Neural cell (in vitro differentiated cells): Measurements from ENCODE around the gene DNM3. TPM values are rescaled to one million over a fixed set of nuclear protein-coding genes. Genes with fewer than 3 reads are reported as not detected.

ENCODE experiments used
- H2AFZ ChIP-seq: fragments of 200-600, 300-800 bp; sonication (generic), shearing (Covaris generic); 2 replicates; pipeline ENCODE4 v1.6.0; 2014; ENCODE audit warnings: low read depth, mild to moderate bottlenecking, antibody characterized with exemption, low read length, moderate library complexity
- H3F3A ChIP-seq: fragments of 200-600 bp; shearing (Covaris generic); 2 replicates; pipeline ENCODE4 v1.6.1; 2016; ENCODE audit warnings: mild to moderate bottlenecking, moderate library complexity, mixed read lengths, antibody characterized with exemption, low read length; ENCODE audit not compliant: insufficient read depth, poor library complexity, severe bottlenecking
- H3K27ac ChIP-seq: fragments of 200-600, 300-800 bp; sonication (generic), shearing (Covaris generic); 2 replicates; pipeline ENCODE4 v1.5.1; 2014; ENCODE audit warnings: mild to moderate bottlenecking, low read length, moderate library complexity
- H3K27me3 ChIP-seq: fragments of 300-800, 200-600 bp; sonication (generic), shearing (Covaris generic); 2 replicates; pipeline ENCODE4 v1.6.0; 2014; ENCODE audit warnings: mild to moderate bottlenecking, low read depth, low read length, moderate library complexity; ENCODE audit not compliant: insufficient read depth
- H3K36me3 ChIP-seq: fragments of 300-800, 200-600 bp; sonication (generic), shearing (Covaris generic); 2 replicates; pipeline ENCODE4 v1.5.1; 2014; ENCODE audit warnings: mild to moderate bottlenecking, antibody characterized with exemption, low read length, moderate library complexity; ENCODE audit not compliant: insufficient read depth
- H3K4me2 ChIP-seq: fragments of 300-800, 200-600 bp; sonication (generic), shearing (Covaris generic); 2 replicates; pipeline ENCODE4 v1.6.0; 2014; ENCODE audit warnings: mild to moderate bottlenecking, low read length
- H3K4me3 ChIP-seq: fragments of 300-800, 200-600 bp; sonication (generic), shearing (Covaris generic); 2 replicates; pipeline ENCODE4 v1.5.1; 2014; ENCODE audit warnings: mild to moderate bottlenecking, low read length, moderate library complexity
- H3K79me2 ChIP-seq: fragments of 200-600 bp; shearing (Covaris generic); replicated peaks from 2 replicates; pipeline ENCODE4 v1.6.0; 2014; ENCODE audit warnings: mild to moderate bottlenecking, low read length, moderate library complexity; ENCODE audit not compliant: insufficient read depth
- H3K9ac ChIP-seq: fragments of 300-800, 200-600 bp; sonication (generic), shearing (Covaris generic); 2 replicates; pipeline ENCODE4 v1.6.1; 2016; ENCODE audit warnings: mild to moderate bottlenecking, low read length, mixed read lengths
- H3K9me2 ChIP-seq: fragments of 200-600 bp; shearing (Covaris generic); 2 replicates; pipeline ENCODE4 v1.6.1; 2016; ENCODE audit warnings: mild to moderate bottlenecking, low read length, mixed read lengths; ENCODE audit not compliant: insufficient read depth
- H3K9me3 ChIP-seq: fragments of 200-600, 300-800 bp; sonication (generic), shearing (Covaris generic); 2 replicates; pipeline ENCODE4 v1.6.1; 2016; ENCODE audit warnings: mild to moderate bottlenecking, mixed run types, low read length, moderate library complexity, mixed read lengths
- H4K20me1 ChIP-seq: fragments of 200-600 bp; shearing (Covaris generic); 2 replicates; pipeline ENCODE4 v1.6.1; 2016; ENCODE audit warnings: mild to moderate bottlenecking, mixed run types; ENCODE audit not compliant: insufficient read depth
- CTCF ChIP-seq: fragments of 450-650 bp; IDR thresholded peaks from 2 replicates; pipeline ENCODE4 v1.5.1; 2014; ENCODE audit warnings: antibody characterized with exemption, mild to moderate bottlenecking, moderate library complexity; ENCODE audit not compliant: poor library complexity, severe bottlenecking
- EP300 ChIP-seq: fragments of 450-650 bp; conservative IDR thresholded peaks from 2 replicates; pipeline ENCODE4 v1.6.1; 2014; ENCODE audit warnings: antibody characterized with exemption, mild to moderate bottlenecking, moderate library complexity; ENCODE audit not compliant: poor library complexity, severe bottlenecking
- EZH2 ChIP-seq: fragments of 200-600, 300-800 bp; shearing (Covaris generic), sonication (generic); IDR thresholded peaks from 2 replicates; pipeline ENCODE4 v1.6.1; 2014; ENCODE audit warnings: antibody characterized with exemption, low read length, borderline replicate concordance, mild to moderate bottlenecking; ENCODE audit not compliant: insufficient read depth, poor library complexity, severe bottlenecking
- MXI1 ChIP-seq: fragments of 450-650 bp; conservative IDR thresholded peaks from 2 replicates; pipeline ENCODE4 v1.6.1; 2014; ENCODE audit warnings: antibody characterized with exemption, mild to moderate bottlenecking; ENCODE audit not compliant: poor library complexity, severe bottlenecking
- POLR2AphosphoS5 ChIP-seq: IDR thresholded peaks from 2 replicates; pipeline ENCODE4 v1.6.1; 2012
- RAD21 ChIP-seq: fragments of 450-650 bp; conservative IDR thresholded peaks from 2 replicates; pipeline ENCODE4 v1.6.1; 2014; ENCODE audit warnings: antibody characterized with exemption, mild to moderate bottlenecking, moderate library complexity
- REST ChIP-seq: IDR thresholded peaks from 2 replicates; pipeline ENCODE4 v1.6.1; 2012; ENCODE audit warnings: borderline replicate concordance
- SMC3 ChIP-seq: fragments of 450-650 bp; conservative IDR thresholded peaks from 2 replicates; pipeline ENCODE4 v1.6.1; 2014; ENCODE audit warnings: antibody characterized with exemption, mild to moderate bottlenecking, moderate library complexity; ENCODE audit not compliant: poor library complexity
- TAF1 ChIP-seq: IDR thresholded peaks from 2 replicates; pipeline ENCODE4 v1.6.1; 2012; ENCODE audit warnings: low read depth
- polyA plus RNA-seq: library from polyadenylated mRNA; depleted of rRNA; stranded (reverse); fragments of >200 nt; gene quantifications from 2 replicates; pipeline ENCODE4 v1.2.3, GENCODE V29; 2014

Gene DNM3
- polyA plus RNA-seq, 1 donor from 2014 or later = 37.1 TPM

GRCh38 chr1:172221436-172221835, 380.1 kb downstream of the DNM3 start:
- Histone ChIP-seq H3K9me3 (no peaks in the 10 kb centered on the region), H3K27ac (no peak overlapping the region), H3K79me2 (no peaks in the 10 kb centered on the region), H3K9me2 (no peaks in the 10 kb centered on the region), H3F3A (no peaks in the 10 kb centered on the region), H3K27me3 (no peaks in the 10 kb centered on the region), H3K4me2 (no peak overlapping the region), H2AFZ (no peak overlapping the region), H3K4me3 (no peak overlapping the region), H3K9ac (no peak overlapping the region), H4K20me1 (no peaks in the 10 kb centered on the region), H3K36me3 (no peaks in the 10 kb centered on the region)
- TF ChIP-seq TAF1 (no peak), SMC3 (no peak), CTCF (no peak), EZH2 (no peak), EP300 (no peak), REST (no peak), POLR2AphosphoS5 (no peak), MXI1 (no peak), RAD21 (no peak)

GRCh38 chr1:172224871-172225270, 383.6 kb downstream of the DNM3 start:
- Histone ChIP-seq H3K9ac (no peak overlapping the region), H4K20me1 (no peaks in the 10 kb centered on the region), H3K79me2 (no peaks in the 10 kb centered on the region), H3F3A (no peaks in the 10 kb centered on the region), H3K4me2 (no peak overlapping the region), H3K4me3 (no peak overlapping the region), H2AFZ (no peak overlapping the region), H3K9me3 (no peaks in the 10 kb centered on the region), H3K27me3 (no peaks in the 10 kb centered on the region), H3K27ac (no peak overlapping the region), H3K36me3 (no peaks in the 10 kb centered on the region), H3K9me2 (no peaks in the 10 kb centered on the region)
- no peak for TF ChIP-seq TAF1
- TF ChIP-seq EZH2 = no peak
- TF ChIP-seq MXI1 = no peak
- no peak for TF ChIP-seq RAD21

GRCh38 chr1:172229942-172230341, 388.6 kb downstream of the DNM3 start:
- H3F3A ChIP-seq = no peaks in the 10 kb centered on the region
- no peak for TF ChIP-seq REST
- TF ChIP-seq EP300 = no peak
- TF ChIP-seq CTCF = no peak
- no peak for TF ChIP-seq TAF1
- no peak for TF ChIP-seq POLR2AphosphoS5
- no peak for TF ChIP-seq MXI1
- no peak for TF ChIP-seq SMC3
- TF ChIP-seq EZH2 = no peak
- no peak for TF ChIP-seq RAD21
- H3K9me2 ChIP-seq = no peaks in the 10 kb centered on the region
- no peaks in the 10 kb centered on the region for H3K36me3 ChIP-seq
- no peaks in the 10 kb centered on the region for H4K20me1 ChIP-seq
- no peaks in the 10 kb centered on the region for H3K27me3 ChIP-seq
- no peak overlapping the region for H3K9ac ChIP-seq
- H2AFZ ChIP-seq = no peak overlapping the region
- H3K4me2 ChIP-seq = no peak overlapping the region
- H3K9me3 ChIP-seq = no peaks in the 10 kb centered on the region
- no peak overlapping the region for H3K27ac ChIP-seq
- no peak overlapping the region for H3K4me3 ChIP-seq
- no peaks in the 10 kb centered on the region for H3K79me2 ChIP-seq
